Inflammatory macrophage treated with lipopolysaccharide for 1 hour (primary cell): ENCODE results near the gene BRD9.
"Not testable (repeated sequence)": the region's sequence is repeated elsewhere in the genome, so short reads cannot be mapped to it uniquely, and the experiment has no call there.

Source experiments
- DNase-seq, 2 donors: peaks; one replicate each; pipeline ENCODE4 v3.0.0-alpha.2; 2020 to 2022

Gene BRD9

DNA sequence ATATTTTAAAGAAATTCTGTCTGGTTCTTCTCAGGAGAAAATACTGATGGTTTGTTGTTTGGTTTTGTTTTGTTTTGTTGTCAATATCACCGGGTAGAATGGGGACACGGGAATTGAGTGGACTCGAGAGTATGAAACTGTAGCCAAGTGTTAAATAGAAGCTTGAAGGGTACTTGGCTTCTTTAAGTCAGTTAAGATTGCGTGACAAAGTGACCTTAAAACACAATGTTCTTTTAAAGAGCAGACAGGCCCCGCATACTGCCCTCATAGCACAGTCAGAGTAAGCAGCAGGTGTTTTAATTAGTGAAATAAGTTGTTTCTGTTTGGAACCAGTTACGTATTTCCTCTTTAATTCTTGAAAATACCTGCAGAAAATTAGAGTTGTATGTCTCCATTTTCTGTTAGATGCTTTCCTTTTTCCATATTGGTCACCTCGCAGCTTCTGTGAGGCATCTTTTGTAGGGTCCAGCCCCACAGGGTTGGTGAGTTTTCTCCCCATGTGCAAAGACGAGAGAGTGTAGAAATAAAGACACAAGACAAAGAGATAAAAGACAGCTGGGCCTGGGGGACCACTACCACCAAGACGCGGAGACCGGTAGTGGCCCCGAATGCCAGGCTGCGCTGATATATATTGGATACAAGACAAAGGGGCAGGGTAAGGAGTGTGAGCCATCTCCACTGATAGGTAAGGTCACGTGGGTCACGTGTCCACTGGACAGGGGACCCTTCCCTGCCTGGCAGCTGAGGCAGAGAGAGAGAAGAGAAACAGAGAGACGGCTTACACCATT lies 9.7 kb upstream of the BRD9 start:
- DNase-seq, result no peak

DNA sequence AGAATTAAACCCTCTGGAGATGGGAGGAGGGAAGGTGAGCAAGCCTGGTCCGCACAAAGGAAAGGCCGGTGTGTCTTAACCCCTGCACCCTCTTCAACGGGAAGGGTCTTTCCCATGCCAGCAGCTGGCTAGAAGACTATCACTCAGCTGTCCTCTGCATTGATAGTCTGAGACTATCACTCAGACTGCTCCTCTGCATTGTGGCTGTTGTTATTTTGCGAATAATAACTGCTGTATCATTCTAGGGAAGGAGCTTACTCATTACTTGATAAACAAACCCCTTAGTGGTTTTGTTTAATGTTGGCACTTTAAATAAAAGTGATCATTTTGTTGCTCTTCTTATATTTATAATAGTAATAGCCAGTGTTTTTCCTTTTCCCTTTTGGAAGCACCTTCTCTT lies 8.2 kb upstream of the BRD9 start:
- no peak for DNase-seq

DNA sequence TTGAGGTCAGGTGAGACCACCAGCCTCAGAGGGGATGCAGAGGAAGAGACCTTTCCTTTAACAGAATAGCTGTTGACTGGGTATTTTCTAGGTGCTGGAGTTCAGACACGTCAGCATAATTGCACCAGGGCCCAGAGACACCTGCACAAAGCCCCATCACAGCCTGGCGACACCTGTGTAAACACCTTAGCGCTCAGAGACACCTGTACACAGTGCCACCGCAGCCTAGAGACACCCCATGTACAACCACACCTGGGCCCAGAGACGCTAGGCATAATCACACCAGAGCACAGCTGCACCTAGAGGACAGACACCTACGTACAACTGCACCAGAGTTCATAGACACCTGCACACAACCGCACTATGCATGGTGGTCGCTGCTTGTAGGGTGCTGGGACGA lies 1.1 kb upstream of the BRD9 start:
- DNase-seq, result no peak

DNA sequence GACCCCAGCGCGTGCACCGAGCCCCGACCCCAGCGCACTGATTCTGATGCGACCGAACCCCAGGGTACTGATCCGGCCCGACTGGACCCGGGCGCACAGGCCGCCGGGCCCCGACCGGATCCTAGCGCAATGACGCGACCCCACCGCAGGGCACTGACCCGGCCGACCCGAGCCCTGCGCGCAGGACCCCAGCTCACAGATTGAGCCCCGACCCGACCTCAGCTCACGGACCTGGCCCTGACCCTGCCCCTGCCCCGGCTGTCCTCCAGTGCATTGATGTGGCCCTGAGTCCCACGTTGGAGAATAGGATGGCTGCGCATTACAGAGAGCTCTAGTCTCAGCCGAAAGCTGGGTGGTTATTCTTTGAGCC lies 521 bp upstream of the BRD9 start:
- DNase-seq, result no peak

DNA sequence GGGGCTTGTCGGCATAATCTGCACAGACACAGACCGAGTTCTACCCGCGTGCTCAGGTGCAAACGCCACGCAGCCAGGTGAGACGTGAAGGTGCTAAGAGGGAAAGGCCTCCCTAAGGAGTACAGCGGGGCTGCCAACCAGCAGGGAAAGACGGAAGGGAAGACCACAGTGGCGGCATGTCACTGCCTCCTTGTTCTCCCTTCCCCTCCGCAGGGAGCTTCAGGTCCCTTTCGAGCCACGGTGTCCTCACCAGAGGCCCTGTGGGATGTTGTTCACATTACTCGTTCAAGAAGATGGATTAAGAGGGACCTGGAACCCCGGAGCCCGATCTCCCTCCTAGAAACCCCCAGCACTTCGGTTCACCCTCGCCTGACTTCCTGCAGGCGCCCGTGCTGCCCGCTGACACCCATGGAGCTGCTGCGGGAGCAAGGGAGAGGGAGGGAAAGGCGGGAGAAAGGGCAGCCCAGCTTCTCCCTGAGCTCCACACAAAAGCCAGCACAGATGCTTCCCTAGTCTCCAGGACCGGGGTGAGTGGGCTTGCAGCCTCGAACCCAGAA lies 686 bp downstream of the BRD9 start:
- DNase-seq, result peak; percentile 3 to 10

DNA sequence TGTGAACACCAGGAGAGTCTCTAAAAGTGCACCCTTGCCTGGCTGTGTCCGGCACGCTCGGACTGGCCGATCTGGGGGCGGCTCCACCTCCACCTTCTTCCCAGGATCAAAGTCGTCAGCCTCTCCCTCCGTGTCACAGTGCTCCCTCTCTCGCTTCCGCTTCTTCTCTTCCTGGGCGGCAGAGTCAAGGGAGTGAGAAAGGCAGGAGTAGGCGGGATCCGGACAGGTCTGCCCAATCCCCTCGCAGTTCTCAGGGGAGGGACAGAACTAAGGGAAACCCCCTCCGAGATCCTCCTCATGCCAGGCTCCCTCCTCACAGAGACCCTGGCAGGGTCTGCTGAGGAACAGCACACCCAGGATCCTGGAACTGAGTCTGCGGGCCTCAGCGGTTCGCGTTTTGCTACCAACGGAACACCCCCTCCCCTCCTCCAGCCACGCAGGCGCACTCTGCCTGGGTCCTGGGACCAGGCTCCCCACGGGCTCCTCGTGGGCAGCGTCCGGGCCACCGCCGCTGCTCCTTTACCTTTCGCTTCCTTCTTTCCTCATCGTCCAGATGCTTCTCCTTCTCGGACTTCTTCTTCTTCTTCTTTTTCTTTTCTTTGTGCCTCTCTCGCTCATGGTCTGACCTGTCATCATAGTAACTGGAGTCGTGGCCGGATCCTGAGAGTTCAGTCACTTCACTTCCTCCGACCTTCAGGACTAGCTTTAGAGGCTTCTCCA lies 1.3 kb downstream of the BRD9 start:
- DNase-seq, result peak in 1 of 2 donors; percentile 5

DNA sequence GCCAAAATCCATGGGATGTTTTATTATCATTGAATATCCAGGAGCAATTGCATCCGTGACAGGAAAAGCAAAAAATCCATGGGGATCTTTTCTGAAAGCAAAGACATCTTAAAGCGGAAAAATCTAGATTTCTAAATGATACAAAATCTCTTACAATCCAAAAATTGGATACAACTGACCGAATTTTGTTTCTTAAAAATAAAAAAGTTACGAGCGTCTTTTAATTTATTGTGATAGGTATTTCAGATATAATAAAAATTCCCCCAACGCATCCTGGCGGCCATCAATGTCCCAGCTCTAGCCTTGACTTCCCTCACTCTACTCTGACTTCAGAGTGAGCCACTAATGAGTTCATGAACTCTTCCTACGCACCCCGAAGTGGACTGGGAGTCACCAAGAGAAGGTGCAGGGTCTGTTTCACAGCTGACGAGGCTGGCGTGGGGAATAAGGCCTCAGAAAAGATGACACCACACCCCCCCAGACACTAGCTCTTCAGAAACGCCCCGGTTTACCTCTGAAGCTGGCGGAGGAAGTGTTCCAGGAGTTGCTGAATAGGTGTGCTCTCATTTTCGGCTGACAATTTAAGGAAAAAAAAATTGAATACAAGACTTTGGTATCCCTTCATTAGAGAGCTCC lies 3.4 kb downstream of the BRD9 start:
- no peak for DNase-seq

DNA sequence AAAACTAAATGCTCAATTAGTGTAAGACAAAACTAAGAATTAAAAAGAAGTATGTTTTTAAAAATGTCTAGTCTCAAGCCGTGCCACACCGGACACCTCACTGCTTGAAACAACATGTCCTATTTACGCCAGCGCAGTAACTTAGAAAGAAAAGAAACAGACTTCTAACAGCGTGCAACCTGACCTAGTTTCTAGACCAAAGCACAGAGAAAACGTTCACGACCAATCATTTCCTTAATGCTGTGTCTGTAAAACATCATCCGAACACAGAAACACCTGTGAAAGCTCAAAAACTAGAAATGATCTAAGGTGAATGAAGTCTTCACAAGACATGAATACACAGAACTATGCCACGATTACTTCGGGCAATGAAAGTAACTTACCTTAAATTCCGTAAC lies 4.0 kb downstream of the BRD9 start:
- DNase-seq, result no peak

DNA sequence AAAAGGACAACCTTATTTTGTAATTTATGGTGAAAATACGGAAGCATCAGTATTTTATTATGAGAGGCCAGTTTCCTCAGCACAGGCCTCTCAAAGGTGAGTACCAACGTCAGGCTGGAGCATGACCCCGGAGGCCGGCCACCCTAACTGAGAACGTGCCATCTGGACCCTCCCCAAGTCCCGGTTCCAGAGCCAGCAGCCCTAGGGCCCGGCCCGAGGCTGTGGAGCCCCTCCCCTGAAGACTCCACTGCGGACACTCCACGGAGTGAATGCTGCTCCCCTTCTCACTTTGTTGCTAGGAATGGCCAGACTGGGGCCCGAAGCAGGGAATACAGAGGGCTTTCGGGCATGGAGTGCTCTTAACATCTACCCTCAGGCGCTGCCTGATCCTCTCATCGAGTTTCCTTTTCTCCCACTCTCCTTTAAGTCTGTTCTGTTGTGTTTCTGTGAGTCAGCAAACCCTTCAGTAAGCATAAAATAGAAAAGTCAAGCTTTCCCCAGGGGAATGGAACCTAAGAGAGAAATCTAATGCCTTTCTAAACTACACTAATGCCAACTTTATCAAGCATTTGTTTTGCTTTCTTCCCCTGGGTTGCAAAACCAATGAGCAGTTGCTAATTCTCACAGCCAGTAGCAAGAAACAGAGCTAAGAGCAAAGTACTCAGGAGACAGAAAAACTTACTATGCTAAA lies 4.5 kb downstream of the BRD9 start:
- DNase-seq, result no peak

DNA sequence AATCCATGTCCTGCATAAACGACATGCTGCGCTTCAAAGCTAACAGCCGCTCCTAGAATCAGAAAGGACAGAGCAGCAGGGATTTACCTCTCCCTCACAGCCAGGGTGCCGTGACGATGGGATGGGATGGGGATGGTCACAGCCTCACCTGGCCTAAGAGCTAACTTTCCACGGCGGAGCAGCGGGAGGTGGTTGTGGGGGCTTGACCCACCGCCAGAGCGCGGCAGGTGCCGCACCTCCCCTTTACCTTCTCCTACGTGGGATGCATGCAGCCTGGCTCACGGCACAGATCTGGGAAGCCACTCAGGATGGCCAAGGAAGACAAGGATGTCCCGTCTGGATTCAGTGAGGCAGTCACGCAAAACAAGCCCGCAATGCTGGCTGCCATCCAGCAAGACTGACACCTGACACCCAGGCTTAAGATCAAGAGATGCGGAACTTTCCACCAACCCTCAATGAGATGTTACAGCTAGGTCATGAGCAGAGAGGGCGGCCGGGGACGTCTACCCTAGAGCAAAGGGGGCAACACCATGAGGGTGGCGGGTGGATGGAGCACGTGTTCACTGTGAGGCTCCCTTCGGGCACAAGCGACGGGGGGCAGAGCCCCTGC lies 5.8 kb downstream of the BRD9 start:
- DNase-seq, result no peak

DNA sequence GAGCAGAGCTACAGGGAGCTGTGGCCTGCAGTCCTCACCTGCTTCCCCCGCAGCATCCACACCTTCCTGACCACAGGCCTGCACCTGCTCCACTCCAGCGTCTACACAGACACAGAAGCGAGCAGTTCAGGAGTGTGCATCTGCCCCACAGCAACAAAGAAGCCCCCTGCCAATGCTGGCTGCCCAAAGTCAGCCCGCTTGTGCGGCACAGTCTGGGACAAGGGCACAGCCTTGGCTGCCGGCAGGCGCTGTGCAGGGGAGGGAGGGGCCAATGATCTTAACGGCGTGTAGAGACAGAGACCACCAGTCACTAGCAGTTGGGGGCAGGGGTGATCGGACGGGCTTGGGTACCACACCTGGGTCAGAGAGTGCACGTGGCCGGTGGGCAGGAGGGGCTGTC lies 6.6 kb downstream of the BRD9 start:
- no peak for DNase-seq

DNA sequence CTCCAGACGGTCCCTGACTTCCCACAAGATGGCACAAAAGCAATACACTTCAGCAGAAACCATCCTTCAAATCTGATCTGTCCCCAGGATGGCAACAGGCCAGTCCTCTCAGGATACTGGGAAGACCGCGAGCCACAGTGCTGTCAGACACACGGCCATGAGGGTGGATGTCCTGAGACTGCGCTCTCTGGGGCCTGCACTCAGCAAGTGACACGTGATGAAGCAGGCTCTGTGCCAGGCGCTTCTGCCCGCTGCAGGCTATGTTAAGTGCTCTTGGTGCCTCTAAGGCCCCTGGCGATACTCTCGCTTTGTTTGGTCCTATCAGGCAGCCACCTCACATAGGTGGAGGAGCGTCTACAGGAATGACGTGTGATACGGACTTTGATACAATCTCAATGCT lies 7.1 kb downstream of the BRD9 start:
- DNase-seq, result no peak

DNA sequence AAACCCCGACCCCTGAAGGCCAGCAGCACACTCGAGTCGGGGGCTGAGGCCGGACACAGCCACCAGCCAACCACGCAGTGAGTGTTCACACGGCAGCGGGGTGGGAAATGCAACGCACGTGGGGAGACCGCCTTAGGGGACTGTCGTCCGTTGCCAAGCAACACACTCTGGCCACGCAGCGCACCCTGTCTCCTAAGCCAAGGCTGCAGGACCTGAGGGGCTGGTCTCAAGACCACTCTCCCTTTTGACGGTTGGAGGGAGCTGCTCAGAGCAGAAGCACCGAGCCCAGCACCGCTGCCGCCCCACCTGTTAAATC lies 7.5 kb downstream of the BRD9 start:
- DNase-seq, result no peak

DNA sequence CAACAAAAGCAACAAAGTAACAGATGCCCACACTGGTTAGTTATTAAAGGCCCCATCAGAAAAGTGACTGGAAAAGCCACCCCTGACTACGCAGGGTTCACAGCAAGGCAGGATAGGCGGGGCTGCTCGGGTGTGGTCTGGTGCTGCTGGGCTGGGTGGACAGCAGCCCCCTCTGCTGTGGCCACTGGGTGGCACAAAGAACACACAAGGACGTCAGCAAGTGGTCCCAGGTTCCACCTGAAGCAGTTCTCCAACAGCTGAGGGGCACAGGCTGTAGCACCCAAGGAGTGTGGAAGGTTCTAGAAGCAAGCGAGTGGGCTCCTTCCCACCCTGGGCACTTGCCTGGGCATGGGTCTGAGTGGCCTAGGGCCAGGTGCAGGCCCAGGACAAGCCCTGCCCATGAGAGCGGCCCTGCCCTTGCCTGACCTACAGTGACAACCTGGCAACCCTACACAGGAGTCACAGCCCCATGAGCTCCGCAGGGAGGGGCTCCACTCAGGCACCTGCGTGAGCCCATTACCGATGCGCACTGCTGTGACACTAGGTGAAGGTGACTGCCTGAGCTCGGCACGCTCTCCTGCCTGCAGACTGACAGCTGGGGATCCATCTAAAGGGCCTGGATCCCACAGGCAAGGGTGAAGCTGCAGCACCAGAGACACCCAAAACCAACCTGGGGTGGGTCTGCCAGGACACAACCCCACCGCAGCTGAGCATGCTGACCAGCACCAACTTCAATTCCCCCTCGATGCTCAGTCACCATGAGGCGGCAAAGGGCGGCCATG lies 8.1 kb downstream of the BRD9 start:
- no peak for DNase-seq

DNA sequence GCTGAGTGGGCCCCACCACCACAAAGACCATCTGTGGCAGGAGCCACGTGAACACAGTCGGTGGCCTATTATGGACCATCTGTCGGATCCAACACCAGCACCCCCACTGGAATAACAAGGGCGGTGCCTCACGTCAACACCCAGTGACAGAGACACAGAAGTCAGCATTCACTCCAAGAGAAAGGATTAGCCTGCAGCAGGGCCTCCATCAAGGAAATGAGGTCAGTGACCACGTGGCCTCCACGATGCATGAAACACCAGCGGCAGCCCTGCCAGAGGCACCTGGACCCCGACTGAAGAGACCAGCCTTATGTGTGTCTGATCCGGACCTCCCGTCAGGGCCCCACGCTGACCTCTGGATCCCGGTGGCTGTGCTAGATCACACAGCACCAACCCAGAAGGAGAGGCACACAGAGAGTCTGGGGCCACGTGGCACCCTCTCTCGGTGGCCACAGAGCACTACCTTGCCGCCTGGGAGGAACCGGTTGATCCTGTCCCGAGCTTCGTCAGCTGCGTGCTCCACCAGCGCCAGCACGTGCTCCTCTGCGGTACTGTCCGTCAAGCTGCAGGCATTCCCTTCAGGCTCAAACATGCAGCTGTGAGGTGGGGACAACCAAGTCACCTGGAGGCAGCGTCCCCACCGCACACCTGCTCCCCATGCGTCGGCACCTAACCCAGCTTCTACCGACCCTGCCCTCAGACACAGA lies 9.0 kb downstream of the BRD9 start:
- no peak for DNase-seq

DNA sequence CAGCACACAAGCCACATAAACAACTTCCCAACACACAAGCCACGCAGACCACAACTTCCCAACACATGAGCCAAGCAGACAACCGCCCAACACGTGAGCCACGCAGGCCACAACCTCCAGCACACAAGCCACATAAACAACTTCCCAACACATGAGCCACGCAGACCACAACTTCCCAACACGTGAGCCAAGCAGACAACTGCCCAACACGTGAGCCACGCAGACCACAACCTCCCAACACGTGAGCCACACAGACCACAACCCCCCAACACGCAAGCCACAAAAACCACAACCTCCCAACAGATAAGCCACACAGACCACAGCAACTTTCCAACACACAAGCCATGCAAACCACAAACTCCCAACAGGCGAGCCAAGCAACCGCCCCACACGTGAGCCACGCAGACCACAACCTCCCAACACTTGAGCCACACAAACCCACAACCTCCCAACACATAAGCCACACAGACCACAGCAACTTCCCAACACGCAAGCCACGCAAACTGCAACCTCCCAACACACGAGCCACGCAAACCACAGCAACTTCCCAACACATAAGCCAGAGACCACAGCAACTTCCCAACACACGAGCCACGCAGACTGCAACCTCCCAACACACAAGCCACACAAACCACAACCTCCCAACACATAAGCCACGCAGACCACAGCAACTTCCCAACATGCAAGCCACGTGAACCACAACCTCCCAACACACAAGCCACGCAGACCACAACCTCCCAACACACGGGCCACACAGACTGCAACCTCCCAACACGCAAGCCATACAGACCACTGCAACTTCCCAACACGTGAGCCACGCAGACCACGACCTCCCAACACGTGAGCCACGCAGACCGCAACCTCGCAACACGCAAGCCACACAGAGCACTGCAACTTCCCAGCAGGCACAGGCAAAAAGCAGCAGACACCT lies 10.1 kb downstream of the BRD9 start:
- no peak for DNase-seq

DNA sequence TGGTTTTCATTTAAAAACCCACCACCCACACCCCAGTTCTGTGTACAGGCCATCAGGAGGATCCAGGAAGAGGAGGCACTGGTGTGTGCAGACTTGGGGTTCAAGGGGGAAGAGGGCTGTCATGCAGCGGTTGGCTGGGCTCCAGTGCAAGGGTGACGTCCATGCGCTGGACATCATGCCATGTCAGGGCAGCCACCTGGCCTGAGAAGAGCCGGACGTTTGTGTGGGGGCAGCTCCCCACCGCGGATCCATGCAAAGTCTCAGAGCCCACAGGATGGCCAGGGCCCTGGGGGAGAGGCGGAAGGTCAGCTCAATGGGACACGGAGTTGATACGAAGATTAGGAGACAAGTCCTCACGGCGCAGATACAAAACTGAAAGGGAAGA lies 11.1 kb downstream of the BRD9 start:
- no peak for DNase-seq

DNA sequence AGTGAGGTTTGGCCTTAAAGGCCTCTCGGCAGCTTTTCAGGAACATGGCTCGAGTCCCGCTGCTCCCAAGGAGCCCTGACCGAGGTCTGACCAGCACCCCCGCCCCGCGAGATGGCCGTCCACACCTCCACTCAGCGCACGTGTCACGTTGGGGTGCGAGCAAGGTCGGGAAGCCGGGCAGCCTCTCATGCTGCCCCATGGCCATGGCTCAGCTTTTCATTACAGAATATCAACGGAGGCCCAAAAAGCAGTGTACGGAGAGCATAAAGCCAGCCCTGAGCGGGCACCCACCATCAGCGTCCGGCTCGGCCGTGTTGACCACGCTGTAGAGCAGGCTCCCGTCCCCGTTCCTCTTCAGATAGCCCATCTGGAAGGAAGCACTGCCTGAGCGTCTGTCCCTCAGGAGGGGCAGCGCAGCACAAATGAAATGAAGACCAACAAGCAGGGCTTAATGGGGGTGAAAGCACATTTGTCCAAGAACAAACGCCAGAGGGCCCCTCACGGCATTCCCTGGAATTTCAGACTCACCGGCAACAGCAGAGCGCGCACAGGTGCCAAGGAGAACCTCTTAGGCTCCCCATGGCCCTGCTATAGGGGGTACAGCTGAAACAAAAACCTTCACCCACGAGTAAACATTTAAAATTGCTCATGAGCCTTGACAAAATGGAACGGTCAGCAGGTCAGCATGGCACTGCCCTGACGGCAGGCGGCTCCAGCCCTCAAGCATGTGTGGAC lies 11.6 kb downstream of the BRD9 start:
- no peak for DNase-seq

DNA sequence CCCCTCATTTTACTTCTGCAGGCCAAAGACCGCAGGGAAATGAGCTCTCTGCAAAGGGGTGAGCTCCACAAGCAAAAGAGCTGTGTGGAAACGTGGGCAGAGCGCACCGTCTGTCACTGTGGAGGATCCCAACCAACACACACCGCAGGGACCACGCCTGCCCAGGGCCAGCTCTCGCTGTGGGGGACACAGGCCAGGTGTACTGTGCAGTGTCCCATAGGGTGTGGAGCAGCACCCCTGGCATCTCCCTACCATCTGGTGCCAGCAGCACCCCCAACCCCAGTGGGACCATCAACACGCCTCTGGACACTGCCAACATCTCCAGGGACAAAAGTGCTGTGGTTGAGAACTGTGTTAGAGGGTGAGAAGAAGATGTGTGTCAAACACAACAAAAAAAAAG lies 13.9 kb downstream of the BRD9 start:
- not testable (repeated sequence) for DNase-seq

DNA sequence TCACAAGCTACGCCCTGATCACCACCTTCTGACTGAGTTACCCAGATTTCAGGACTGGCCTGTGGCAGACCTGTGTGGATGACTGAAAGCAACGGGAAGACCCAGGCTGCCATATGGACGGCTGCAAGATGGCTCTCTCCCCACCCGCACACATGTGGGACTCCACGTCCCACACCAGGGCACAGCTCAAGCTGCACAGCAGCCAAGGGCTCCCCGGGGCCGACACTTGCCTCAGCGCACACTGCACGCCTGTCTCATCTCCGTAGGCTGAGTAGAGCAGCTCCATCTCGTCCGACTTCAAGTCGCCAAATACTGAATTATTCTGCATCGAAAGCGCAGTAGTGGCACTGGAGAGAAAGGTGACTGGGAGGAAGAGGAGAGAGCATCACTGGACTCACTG lies 14.5 kb downstream of the BRD9 start:
- DNase-seq, result no peak
